Breast epithelium (tissue), 3 donors: ENCODE measurements around the gene MRGPRX2.

ENCODE experiments used
- CTCF ChIP-seq, 3 donors: fragments of 450-650 bp; IDR thresholded peaks; one replicate each; pipeline ENCODE4 v1.5.1; 2016 to 2017; ENCODE audit warnings: antibody characterized with exemption in 3 of 3, mild to moderate bottlenecking in 3 of 3, moderate library complexity in 3 of 3
- POLR2AphosphoS5 ChIP-seq, 3 donors: sonication (generic); formaldehyde crosslinking; IDR thresholded peaks; one replicate each; pipeline ENCODE4 v1.6.1; 2017; ENCODE audit warnings: antibody characterized with exemption in 3 of 3

- TF ChIP-seq CTCF (IDR thresholded peaks at IDR 0.05), result no peak
- no peak for TF ChIP-seq POLR2AphosphoS5 (IDR thresholded peaks at IDR 0.05)
These were observed 42.0 kb upstream of the MRGPRX2 start for GRCh38 chr11:19102521-19102900.
